HG02870 (cell line): ENCODE results near the gene SMIM36.
"Not testable (repeated sequence)": the region's sequence is repeated elsewhere in the genome, so short reads cannot be mapped to it uniquely, and the experiment has no call there.

ENCODE experiments used
- ATAC-seq: cut with Tn5 transposase; IDR thresholded peaks from one replicate; pipeline ENCODE4 v1.9.1; 2021; ENCODE audit warnings: mild to moderate bottlenecking, moderate library complexity; ENCODE audit not compliant: unreplicated experiment

Gene SMIM36

DNA sequence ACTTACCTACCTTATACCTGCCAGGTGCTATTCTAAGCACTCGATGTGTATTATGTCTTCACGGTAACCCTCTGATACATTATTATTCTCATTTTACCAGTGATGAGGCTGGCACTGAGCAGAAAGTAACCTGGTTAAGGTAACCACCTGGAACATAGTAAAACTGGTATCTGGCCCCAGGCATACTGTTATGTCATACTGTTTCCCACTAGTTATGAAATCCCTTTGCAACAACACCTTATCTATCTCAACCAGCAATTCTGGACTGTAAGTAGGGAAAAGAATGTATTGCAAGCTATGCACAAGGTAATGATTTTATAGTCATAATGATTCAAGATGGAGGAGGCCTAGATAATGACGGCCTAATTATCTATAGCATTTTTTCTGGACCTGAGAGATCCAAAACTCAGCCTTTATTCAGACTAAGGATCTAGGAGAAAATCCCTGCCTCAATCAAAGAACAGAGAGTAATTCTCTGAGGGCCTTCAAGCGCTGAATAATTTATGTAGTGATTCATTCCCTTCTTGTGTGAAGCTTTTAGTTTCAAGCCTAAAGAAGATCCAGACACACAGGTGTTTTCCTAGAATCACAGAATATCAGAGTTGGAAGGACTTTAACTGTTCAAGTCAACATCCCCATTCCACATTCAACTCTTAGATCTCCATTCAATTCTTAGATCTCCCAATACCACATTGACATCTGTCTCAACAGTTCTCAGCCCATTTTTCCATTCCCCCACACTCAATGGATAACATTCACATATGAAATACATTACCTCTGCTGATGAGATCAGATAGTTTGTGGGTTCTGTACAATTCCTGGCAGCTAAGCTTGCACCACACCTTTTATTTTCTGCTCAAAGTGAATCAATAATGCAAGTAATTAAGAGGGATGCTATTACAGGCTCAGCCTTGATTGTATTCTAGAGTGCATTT, 74.8 kb downstream of the SMIM36 start:
- peak; percentile 21 for ATAC-seq

- ATAC-seq = no peak
Measured at GRCh38 chr17:55435408-55435807, 75.8 kb downstream of the SMIM36 start.

DNA sequence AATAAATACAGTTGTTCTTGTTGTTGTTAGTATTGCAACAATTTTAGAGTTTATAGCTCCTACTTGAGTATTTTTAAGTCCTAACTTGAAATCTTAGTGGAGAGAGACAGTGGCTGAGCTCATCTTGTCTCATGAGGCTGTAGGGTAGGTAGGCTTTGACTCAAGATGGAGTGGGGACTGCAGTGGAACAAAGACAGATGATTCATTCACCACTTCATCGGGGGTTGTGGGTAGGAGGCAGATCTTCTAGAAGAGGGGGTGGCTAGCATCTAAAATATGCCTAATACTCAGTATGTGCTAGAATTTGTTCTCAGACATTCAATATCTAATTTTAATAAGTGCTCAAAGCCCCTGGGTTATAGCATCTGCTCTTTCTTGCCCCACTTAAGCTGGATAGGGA, 76.5 kb downstream of the SMIM36 start:
- ATAC-seq = no peak

- no peak for ATAC-seq
Measured at GRCh38 chr17:55433629-55434422, 77.4 kb downstream of the SMIM36 start.

DNA sequence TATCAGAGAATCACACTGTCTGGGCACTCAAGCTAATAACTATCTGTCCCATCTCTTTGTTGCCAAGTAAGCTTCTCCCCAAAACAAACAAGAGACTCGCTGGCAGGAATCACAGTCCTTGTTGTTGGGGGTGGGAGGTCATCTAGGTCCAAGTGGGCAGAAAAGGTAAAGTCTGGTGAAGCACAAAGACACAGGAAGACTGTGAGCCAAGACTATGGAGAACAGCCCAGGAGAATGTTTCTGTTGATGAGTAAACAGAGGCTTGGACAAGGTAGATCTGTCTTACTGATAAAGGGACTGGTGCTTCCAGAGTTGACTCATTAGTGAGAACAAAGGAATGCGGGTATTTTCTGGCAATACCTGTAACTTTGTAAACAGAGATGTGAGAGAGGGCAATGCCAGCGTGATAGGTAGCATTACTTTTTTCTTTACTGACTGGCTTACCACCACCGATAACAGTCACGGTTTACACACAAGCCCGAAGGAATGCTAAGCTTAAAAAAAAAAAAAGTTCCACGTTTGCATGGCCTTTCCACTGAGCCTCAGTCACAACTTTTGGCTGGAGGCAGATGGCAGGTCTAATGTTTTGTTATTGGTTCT, 78.1 kb downstream of the SMIM36 start:
- no peak for ATAC-seq

DNA sequence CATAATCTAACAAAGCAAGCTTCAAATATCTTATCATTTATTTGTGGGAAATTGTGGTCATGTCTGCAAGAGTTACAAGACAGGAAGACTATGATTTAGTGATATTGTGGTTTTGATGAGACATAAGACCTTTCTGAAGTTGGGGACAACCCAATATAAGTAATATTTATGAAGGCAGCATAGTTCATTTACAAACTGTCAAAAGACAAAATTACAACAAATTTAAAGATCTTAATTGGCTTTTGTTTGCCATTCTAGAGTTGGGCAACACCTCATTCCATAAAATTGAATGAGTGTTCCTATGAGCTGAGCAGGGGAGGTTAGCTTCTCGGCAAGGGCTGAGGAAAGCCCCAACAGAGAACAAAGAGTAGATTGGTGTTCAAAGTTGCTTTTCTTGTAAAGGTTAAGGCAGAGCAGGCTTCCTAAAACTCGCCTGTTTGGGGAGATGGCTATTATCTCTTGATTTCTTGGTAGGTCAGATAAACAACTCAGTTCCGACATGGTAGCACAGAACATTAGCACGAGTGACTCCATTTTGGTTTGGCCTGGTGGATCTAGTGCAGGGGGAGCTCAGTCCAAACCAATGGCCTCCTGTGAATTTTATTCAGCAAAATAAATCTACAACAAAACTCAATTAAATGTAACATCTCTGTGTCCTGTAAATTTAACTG, 78.8 kb downstream of the SMIM36 start:
- no peak for ATAC-seq

DNA sequence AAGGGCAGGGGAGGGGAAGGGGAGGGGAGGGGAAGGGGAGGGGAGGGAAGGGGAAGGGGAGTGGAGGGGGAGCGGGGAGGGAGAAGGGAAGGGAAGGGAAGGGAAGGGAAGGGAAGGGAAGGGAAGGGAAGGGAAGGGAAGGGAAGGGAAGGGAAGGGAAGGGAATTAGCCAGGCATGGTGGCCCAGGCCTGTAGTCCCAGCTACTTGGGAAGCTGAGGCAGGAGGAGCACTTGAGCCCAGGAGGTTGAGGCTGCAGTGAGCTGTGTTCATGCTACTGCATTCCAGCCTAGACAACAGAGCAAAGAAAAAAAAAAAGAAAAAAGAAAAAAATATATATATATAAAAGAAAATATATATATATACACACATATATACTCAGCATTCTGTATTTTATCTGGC, 79.3 kb downstream of the SMIM36 start:
- ATAC-seq = not testable (repeated sequence)

DNA sequence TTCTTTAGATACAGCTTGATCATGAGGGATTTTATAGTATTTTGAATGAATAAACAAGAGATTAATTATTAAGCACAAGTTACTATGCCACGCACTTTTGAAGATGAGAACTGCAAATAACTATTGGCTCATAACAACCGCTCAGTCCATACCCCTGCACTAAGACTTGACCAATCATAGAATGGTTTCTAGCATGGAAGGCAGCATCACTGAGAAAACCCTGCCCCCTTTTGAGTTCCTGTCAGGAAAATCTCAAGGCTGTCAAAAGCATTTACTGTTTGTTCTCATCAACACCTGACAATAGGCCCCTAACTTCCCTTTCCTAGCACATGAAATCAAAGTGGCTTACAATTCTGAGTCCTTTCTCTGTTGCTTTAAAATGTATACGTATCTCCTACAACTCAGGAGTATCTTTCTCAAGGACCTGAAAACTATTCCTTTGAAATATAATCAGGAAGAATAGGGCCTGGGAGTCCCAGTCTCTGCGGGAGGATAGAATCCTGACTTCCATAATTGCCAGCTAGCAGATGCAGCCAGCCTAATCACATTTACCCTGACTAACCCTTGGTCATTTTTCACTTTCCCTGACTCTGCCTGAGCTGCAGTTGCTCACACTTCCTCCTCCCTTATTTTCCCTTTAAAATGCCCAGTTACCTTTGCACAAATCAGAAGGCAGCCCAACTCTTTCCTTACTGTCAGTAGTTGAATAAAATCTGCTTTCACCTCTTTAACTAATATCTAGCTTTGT, 80.5 kb downstream of the SMIM36 start:
- ATAC-seq = no peak

DNA sequence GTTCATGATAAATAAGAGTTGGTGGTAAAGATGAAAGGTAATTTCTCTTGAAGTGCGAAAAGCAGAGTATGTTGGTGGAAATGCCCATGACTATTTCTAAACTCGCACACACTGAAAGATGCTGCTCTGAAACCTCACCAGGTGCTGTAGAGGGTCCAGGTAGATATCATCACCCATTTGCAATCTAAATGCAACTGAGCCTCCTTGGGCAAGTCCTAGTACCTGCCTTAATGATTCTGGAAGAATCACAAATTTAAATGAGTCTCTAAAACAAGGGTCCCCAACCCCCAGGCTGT, 83.7 kb downstream of the SMIM36 start:
- peak; percentile 24 for ATAC-seq

DNA sequence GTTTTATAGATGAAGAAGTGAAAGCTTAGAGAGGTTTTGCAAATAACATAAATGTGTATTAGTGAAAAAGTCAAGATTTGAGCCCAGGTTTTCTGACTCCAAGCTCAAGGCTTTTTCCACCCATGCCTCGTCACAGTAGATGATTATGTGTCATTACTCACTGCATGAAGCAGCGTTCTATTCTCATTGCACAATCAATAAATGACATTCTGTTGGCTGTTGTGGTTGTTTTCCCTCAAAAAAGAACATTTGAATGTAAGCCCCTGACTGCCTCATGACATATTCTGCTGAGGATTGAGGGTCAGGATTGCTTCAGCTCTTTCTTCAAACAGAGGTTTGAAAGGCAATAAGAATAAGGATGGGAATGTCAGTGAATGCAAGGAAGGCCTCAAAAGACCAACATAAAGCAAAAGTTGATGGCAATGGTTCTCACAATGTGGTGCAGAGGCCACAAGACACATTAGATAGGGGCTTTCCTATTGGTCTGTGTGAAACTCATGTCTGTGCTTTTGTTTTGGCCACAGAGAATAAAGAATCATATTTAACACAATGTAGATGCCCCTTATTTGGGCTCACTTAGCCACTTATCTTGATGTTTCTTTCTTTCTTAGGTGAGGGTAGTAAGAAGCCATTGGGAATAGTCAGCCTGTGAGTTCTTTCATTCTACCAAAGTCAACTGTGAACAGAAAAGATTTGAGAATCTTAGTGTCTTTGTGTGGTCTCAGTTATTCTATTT, 84.2 kb downstream of the SMIM36 start:
- peak; percentile 60 for ATAC-seq

GRCh38 chr17:55424893-55425540, 86.2 kb downstream of the SMIM36 start:
- no peak for ATAC-seq

- ATAC-seq = no peak
Measured at GRCh38 chr17:55423535-55423934, 87.7 kb downstream of the SMIM36 start.

DNA sequence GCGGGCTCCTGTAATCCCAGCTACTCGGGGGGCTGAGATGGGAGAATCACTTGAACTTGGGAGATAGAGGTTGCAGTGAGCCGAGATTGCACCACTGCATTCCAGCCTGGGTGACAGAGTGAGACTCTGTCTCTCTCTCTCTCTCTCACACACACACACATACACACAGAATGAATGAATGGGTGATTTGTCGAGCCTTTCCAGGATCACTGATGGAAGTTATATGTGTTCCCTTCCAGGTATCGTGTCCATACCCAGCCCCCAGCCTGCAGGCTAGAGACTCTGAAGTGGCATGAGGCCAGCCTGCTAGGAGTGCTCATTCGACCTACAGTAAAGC, 88.5 kb downstream of the SMIM36 start:
- ATAC-seq = not testable (repeated sequence)

GRCh38 chr17:55421179-55421934, 89.9 kb downstream of the SMIM36 start, which contains the start of gene MMD:
TSS of gene MMD (minus strand) at chr17:55421835. CDS start at chr17:55421695, 140 bp downstream.
- ATAC-seq = peak; percentile 19

DNA sequence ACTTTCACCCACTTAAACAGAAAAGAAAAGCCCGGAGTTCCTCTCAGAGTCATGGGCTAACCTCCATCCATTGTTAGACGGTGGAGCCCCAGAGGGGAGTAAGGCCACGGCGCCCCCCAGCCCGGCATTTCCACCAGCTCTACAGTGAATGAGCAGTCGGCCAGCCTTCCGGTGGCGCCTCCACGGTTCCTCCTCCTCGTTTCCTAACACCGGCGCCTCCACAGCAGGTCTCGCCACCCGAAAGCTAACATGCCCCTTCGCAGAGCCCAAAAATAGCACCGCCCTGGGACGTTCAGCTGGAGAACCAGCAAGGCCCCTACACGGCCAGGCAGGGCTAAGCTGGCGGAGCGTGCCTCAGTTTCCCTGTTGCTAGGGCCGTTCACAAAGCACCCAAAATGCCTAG, 90.5 kb downstream of the SMIM36 start:
- ATAC-seq = no peak

DNA sequence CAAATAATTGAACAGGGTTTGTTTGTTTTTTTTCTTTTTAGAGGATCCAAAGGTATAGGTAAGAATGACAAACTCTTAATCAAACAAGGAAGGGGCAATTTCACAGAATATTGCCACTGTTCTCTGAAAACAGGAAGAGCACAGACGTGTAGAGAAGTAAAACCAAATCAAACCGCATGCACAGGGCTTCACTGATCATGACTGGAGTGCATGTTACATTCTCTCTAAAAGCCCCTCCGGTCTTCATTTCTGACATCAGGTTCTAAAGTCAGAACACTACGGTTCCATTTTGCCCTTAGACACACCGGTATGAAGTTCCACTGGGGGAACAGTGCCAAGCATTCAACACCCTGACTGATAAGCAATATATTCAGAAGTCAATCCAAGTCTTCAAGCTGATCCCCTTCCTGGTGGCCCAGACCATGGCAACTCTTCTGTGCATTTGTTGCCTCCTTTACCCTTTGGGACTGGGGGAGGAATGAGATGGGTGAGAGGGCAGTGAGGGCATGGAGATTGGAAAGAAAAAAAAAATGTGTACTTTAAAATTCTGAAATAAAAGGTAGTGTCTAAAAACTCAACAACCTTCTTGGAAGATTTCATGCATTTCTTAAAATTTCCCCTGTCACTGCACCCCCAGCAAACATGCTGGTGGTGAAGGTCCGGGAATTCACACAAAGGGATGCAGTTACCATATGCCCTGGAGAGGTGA, 91.0 kb downstream of the SMIM36 start:
- ATAC-seq = peak; percentile 36

GRCh38 chr17:55418369-55419268, 92.6 kb downstream of the SMIM36 start:
- no peak for ATAC-seq
